NOMO-1 (cell line): ENCODE data around the gene RAB4A.

Experiments
- DNase-seq, 2 experiments: peaks; one replicate each; lab custom pipeline; 2025; ENCODE audit not compliant: unreplicated experiment in 2 of 2; lab: John Stamatoyannopoulos, UW

Gene RAB4A

GRCh38 chr1:229243638-229244037 lies 27.3 kb upstream of the RAB4A start:
- no peak for DNase-seq

GRCh38 chr1:229244091-229244490 lies 26.8 kb upstream of the RAB4A start:
- no peak for DNase-seq

- DNase-seq, result no peak
These were observed 23.0 kb upstream of the RAB4A start for GRCh38 chr1:229247871-229248270.

- peak; percentile 39 to 45 for DNase-seq
These were observed 21.8 kb upstream of the RAB4A start for GRCh38 chr1:229248821-229249817.

DNA sequence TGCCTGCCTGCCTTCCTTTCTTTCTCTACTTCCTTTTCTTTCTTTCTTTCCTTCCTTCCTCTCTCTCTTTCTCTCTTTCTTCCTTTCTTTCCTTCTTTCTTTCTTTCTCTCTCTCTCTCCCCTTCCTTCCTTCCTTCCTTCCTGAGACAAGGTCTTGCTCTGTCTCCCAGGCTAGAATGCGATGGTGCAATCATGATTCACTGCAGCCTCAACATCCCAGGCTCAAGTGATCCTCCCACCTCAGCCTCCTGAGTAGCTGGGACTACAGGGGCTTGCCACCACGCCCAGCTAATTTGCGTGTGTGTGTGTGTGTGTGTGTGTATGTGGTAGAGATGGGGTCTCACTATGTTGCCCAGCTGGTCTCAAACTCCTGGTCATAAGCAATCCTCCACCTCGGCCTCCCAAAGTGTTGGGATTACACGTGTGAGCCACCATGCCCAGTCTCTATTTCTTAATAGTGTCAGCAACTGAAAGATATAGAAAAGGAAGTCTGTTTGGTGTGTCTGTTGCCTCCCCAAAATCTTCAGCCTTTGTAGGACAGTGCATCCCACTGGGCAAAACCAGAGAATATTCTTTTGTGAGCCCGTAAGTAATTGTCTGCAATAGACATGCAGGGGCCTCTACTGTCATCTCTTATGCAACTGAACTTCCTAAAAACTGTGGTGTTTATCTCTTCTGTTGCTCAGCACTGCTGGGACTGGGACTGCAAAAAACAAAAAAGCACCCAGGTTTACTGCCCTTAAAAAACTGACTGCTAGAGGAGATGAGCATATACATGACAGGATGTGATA lies 20.9 kb upstream of the RAB4A start:
- peak; percentile 91 to 93 for DNase-seq

DNA sequence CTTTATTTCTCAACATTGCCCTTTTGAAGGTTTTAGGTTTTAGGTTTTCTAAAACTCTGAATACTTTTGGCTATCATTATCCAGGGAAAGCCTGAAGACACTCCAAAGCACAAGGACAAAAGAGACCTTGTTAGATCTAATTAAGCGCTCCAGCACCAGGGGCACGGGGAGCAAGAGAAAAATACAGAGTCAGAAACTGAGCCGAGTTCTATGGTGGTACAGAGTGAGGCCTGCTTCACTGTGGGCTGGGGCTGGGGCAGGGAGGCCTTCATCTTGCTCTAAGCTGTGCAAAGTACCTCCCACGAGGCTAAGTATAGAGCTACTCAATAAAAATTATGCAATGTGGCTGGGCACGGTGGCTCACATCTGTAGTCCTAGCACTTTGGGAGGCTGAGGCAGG lies 19.7 kb upstream of the RAB4A start:
- DNase-seq, result peak; percentile 17 to 32

DNA sequence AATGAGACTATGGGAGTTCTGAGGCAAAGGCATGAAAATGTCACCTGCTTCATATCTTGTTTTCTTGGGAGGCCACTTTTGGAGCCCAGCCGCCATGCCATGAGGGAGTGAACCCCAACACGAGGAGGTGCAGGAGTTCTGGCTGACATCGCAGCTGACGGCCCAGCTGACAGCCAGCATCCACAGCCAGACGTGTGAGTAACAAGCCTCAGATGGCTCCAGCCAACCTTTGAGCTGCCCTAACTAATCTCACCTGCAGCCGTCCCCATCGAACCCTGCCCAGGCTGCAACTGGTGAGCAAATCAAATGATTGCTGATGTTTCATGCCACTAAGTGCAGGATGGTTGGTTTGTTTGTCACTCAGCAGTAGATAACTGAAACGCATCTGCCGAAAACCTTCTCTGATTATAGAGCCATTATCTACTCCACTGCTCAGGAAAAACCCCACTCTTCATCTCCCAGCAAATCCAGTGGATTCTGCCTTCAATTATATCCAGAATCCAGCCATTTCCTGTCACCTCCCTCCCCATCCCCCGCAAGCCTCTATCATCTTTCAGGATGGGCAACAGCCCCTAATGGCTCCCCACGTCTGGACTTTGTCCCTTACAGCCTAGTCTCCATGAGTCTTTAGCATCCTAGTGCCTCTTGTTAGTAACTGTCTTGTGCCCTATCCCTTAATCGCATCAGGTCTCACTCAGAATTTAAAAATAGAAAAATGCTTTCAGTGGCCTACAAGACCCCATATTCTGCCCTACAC lies 18.5 kb upstream of the RAB4A start:
- no peak for DNase-seq

DNA sequence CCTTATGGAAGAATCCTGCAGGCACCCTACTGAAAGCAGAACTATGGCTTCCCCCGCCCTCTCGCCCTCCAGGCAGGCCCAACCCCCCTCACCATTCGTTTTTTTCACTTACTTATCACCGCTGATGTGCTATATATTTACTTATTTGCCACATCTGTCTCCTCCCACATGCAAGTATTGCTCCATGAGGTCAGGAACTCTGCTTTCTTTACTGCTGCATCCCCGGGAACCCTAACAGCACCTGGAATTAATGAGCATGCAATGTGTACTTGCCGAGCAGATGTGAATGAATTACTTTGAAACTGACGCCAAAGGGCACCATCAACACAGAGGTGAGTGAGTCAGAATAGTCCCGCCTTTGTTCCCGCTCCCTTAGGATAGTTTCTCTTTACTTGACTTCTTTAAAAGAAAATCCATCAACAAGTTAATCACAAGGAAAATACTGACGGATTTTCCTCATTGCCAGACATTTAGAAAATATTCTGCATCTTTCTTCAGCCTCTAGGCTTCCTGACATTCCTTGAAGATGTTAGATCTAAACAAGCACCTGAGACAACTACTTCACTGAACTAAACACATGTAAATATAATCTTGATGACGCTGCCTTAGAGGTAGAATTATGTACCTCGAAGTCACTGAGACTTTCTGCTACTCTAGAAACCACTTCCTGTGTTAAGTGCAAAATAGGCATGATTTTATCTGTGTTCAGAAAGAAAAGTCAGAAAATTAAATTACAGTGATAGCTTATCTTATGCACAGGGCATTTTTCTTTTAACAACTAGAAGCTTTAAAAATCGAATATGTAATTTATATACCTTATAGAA lies 17.5 kb upstream of the RAB4A start:
- DNase-seq, result peak; percentile 33 to 48

DNA sequence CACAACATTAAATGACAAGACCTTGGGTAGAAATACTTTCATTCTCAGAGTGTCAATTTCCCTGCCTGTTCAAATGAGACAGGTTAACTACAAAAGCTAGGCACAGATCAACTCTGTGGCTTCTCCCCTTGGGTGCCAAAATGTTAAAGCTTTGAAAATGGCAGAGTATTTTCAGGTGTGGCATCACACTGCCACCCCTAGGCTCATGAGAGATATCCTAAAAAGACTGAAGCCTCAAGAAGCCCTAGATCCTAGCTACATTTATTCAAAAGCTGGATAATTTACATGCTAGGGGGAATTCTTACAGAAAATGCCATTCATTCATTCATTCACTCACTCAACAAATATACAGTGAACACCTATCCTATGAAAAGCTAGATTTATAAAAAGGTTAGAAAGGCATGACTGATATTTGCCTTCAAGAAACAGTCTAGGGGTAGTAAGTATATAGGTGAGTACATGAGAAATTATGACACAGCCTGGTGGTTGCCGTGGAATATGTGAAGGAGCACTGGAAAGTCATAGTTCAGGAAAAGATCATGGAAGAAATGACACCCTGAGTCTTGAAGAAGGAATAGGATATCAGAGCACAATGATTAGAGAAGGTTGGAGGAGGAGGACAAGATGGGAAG lies 15.9 kb upstream of the RAB4A start:
- peak; percentile 13 to 27 for DNase-seq

- peak; percentile 18 to 34 for DNase-seq
These were observed 12.7 kb upstream of the RAB4A start for GRCh38 chr1:229258031-229258756.

DNA sequence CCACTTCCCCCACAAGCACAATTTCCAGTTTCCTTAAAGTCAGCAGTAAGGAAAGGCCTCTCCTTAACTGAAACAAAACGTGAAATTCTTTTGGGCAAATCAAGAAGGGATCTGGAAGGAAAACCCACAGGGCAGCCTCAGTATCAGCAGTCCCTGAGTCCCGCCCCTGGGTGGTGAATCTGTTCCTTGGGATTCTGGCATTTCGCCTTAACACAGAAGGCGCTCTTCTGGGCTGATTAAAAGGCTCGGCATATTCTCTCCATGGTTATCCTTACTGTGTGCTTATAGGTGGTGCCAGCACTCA lies 12.2 kb upstream of the RAB4A start:
- DNase-seq, result no peak

GRCh38 chr1:229260297-229260696 lies 10.6 kb upstream of the RAB4A start:
- no peak for DNase-seq

GRCh38 chr1:229262239-229262638 lies 8.7 kb upstream of the RAB4A start:
- DNase-seq, result no peak

GRCh38 chr1:229263254-229263653 lies 7.7 kb upstream of the RAB4A start:
- DNase-seq, result no peak

GRCh38 chr1:229264068-229264467 lies 6.8 kb upstream of the RAB4A start:
- no peak for DNase-seq

- no peak for DNase-seq
These were observed 6.4 kb upstream of the RAB4A start for GRCh38 chr1:229264487-229264886.

DNA sequence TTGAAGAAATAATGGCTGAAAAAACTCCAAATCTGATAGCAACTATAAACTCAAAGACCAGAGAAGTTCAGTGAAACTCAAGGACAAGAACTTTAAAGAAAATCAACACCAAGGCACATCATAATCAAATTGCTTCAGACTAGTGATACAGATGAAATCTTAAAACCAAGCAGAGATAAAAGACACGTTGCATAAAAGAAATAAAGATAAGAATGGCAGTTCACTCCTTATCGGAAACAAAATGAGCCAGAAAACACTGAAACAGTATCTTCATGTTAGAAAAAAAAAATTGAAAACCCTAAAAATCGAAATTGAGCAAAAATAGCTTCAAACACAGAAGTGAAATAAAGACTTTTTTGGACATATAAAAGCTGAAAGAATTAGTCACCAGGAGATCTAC lies 4.6 kb upstream of the RAB4A start:
- no peak for DNase-seq

DNA sequence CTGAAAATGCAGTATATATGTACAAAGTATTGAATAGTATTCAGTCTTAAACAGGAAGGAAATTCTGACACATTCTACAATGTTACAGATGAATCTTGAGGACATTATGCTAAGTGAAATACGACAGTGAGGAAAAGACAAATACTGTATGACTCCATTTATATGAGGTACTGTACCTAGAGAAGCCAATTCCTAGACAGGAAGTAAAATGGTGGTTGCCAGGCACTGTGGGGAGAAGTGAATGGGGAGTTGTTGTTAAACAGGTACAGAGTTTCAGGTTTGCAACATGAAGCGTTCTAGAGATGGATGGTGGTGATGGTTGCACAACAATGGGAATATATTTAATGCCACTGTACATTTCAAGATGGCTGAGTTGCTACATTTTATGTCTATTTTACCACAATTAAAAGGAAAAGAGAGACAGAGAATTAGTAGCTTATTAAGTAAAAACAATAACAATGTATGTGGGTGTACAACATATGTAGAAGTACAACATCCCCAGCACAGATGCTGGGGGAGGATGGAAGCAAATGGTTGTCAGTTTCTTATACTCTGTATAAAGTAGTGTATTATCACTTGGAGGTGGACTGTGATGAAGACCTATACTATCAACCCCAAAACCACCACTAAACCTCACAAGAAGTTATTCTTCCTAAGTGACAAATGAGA lies 3.9 kb upstream of the RAB4A start:
- no peak for DNase-seq

GRCh38 chr1:229268505-229268904 lies 2.4 kb upstream of the RAB4A start:
- no peak for DNase-seq
